ENCODE data around the gene STK33.

The STK33 gene

GRCh38 chr11:8372641-8373381, 221.2 kb downstream of the STK33 start:
- no peak for DNase-seq

GRCh38 chr11:8371516-8371884, 222.5 kb downstream of the STK33 start:
- no peak for DNase-seq

- no peak for DNase-seq
Measured at GRCh38 chr11:8370812-8371515, 223.1 kb downstream of the STK33 start.

GRCh38 chr11:8369592-8370205, 224.3 kb downstream of the STK33 start:
- no peak for DNase-seq

GRCh38 chr11:8368772-8369171, 225.3 kb downstream of the STK33 start:
- DNase-seq = no peak

GRCh38 chr11:8368194-8368593, 225.8 kb downstream of the STK33 start:
- no peak for DNase-seq

GRCh38 chr11:8366316-8366715, 227.7 kb downstream of the STK33 start:
- DNase-seq = no peak

GRCh38 chr11:8365216-8365941, 228.6 kb downstream of the STK33 start:
- DNase-seq = no peak

GRCh38 chr11:8363921-8364320, 230.1 kb downstream of the STK33 start:
- DNase-seq = no peak

GRCh38 chr11:8362899-8363298, 231.1 kb downstream of the STK33 start:
- DNase-seq = no peak

- DNase-seq = no peak
Measured at GRCh38 chr11:8362491-8362890, 231.5 kb downstream of the STK33 start.

GRCh38 chr11:8361664-8362210, 232.3 kb downstream of the STK33 start:
- DNase-seq = no peak

- DNase-seq = no peak
Measured at GRCh38 chr11:8361206-8361605, 232.8 kb downstream of the STK33 start.

GRCh38 chr11:8360086-8360828, 233.8 kb downstream of the STK33 start:
- no peak for DNase-seq

GRCh38 chr11:8359521-8359920, 234.5 kb downstream of the STK33 start:
- DNase-seq = no peak

GRCh38 chr11:8357891-8358566, 236.0 kb downstream of the STK33 start:
- no peak for DNase-seq

GRCh38 chr11:8357505-8357888, 236.5 kb downstream of the STK33 start:
- no peak for DNase-seq

- DNase-seq = no peak
Measured at GRCh38 chr11:8356721-8357504, 237.1 kb downstream of the STK33 start.

GRCh38 chr11:8356216-8356615, 237.8 kb downstream of the STK33 start:
- DNase-seq = no peak

GRCh38 chr11:8355416-8355742, 238.6 kb downstream of the STK33 start:
- DNase-seq = no peak

Data from activated CD4-positive, alpha-beta T cell treated with anti-CD3 and anti-CD28 coated beads, Interleukin-10, Interleukin-2, amounts not matched to agents 100 ng/mL and 50 ng/mL, durations not matched to agents 16 hours and 8 hours (primary cell).